Gastroesophageal sphincter (tissue), 4 donors: Measurements from ENCODE around the gene MEGF11. TPM values are rescaled to one million over a fixed set of nuclear protein-coding genes. Genes with fewer than 3 reads are reported as not detected.

Experiments
- ATAC-seq: fragments of 150-250 bp; one replicate; pipeline ENCODE4 v1.9.1; 2016; ENCODE audit warnings: mild to moderate bottlenecking, moderate library complexity
- H3K27ac ChIP-seq, 4 donors: fragments of 200-600 bp; sonication (generic) in 3 of 4; 1 replicate in 3 of 4; 2 replicates in 1 of 4; pipeline ENCODE4 v1.5.1; 2016 to 2019
- H3K27me3 ChIP-seq: fragments of 200-600 bp; sonication (generic); one replicate; pipeline ENCODE4 v1.5.1; 2019
- H3K36me3 ChIP-seq, 2 donors: fragments of 200-600 bp; sonication (generic); one replicate each; pipeline ENCODE4 v1.5.1; 2019; ENCODE audit warnings: control low read depth in 1 of 2
- H3K4me1 ChIP-seq, 3 donors: fragments of 200-600 bp; sonication (generic); 1 replicate in 2 of 3; 2 replicates in 1 of 3; pipeline ENCODE4 v1.5.1; 2016 to 2019; ENCODE audit warnings: control low read depth in 2 of 3
- H3K4me3 ChIP-seq, 2 donors: fragments of 200-600 bp; sonication (generic); one replicate each; pipeline ENCODE4 v1.5.1; 2019; ENCODE audit warnings: mild to moderate bottlenecking in 1 of 2, moderate library complexity in 1 of 2
- H3K9me3 ChIP-seq, 3 donors: fragments of 200-600 bp; sonication (generic); one replicate each; pipeline ENCODE4 v1.5.1; 2017 to 2019; ENCODE audit warnings: control low read depth in 2 of 3
- EP300 ChIP-seq: sonication (generic); formaldehyde crosslinking; IDR thresholded peaks from one replicate; pipeline ENCODE4 v1.6.1; 2017; ENCODE audit warnings: antibody characterized with exemption, mild to moderate bottlenecking
- POLR2A ChIP-seq, 2 donors: fragments of 450-650 bp; IDR thresholded peaks; one replicate each; pipeline ENCODE4 v1.6.1; 2017; ENCODE audit warnings: antibody characterized with exemption in 2 of 2, mild to moderate bottlenecking in 2 of 2, moderate library complexity in 1 of 2
- POLR2AphosphoS5 ChIP-seq: sonication (generic); formaldehyde crosslinking; IDR thresholded peaks from one replicate; pipeline ENCODE4 v1.6.1; 2017; ENCODE audit warnings: antibody characterized with exemption
- WGBS, 2 donors: methylation state at CpG; one replicate each; pipeline ENCODE4 v1.1.5; 2018; ENCODE audit warnings: low coverage in 1 of 2; 5-methylcytosine and 5-hydroxymethylcytosine counted together
- total RNA-seq, 4 donors: library from RNA; depleted of rRNA; stranded (reverse); fragments of >200 nt; gene quantifications; one replicate each; pipeline ENCODE4 v1.1.0, GENCODE V29; 2016
- TF ChIP-seq, protein P1 (sequence below), 4 experiments: fragments of 200-600 bp in 2 of 4; fragments of 450-650 bp in 2 of 4; sonication (generic) in 1 of 4; IDR thresholded peaks; one replicate each; pipeline ENCODE4 v1.5.1; 2017 to 2019; ENCODE audit warnings: antibody characterized with exemption in 4 of 4, mild to moderate bottlenecking in 2 of 4, moderate library complexity in 2 of 4

MEGF11 gene
- total RNA-seq, 4 donors from 2014 or later = 0.08 TPM; not detected in 3

DNA sequence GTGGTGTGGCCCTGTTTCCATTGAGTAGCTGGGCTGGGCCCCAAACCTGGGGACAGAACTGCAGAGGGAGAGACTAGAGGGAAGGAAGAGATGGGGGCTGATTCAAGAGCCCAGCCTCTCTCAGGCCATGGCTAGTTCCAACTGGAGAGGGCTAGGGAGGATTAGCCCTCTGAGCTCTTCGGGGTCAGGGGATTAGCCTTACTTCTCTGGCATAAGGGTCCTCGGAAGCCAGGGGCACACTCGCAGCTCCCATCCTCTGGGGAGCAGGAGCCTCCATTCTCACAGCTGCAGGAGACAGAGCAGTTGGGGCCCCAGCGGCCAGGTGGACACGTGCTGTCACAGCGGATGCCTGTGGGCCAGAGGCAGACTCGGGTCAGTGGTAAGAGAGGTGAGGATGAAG is 330.9 kb downstream of the MEGF11 start:
- Histone ChIP-seq H3K36me3 (no peaks in the 10 kb centered on the region), H3K27me3 (no peaks in the 10 kb centered on the region), H3K4me3 (no peak overlapping the region), H3K9me3 (no peaks in the 10 kb centered on the region), H3K4me1 (no peaks in the 10 kb centered on the region), H3K27ac (no peak overlapping the region)
- TF ChIP-seq POLR2A (IDR thresholded peaks at IDR 0.05) (no peak), EP300 (no peak), POLR2AphosphoS5 (no peak)
- TF ChIP-seq, protein P1, sequence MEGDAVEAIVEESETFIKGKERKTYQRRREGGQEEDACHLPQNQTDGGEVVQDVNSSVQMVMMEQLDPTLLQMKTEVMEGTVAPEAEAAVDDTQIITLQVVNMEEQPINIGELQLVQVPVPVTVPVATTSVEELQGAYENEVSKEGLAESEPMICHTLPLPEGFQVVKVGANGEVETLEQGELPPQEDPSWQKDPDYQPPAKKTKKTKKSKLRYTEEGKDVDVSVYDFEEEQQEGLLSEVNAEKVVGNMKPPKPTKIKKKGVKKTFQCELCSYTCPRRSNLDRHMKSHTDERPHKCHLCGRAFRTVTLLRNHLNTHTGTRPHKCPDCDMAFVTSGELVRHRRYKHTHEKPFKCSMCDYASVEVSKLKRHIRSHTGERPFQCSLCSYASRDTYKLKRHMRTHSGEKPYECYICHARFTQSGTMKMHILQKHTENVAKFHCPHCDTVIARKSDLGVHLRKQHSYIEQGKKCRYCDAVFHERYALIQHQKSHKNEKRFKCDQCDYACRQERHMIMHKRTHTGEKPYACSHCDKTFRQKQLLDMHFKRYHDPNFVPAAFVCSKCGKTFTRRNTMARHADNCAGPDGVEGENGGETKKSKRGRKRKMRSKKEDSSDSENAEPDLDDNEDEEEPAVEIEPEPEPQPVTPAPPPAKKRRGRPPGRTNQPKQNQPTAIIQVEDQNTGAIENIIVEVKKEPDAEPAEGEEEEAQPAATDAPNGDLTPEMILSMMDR (IDR thresholded peaks at IDR 0.05) = no peak
- ATAC-seq = no peak
- 83 to 93% methylated on average over 1 to 4 of the region's 7 CpGs for WGBS, 2 donors

DNA sequence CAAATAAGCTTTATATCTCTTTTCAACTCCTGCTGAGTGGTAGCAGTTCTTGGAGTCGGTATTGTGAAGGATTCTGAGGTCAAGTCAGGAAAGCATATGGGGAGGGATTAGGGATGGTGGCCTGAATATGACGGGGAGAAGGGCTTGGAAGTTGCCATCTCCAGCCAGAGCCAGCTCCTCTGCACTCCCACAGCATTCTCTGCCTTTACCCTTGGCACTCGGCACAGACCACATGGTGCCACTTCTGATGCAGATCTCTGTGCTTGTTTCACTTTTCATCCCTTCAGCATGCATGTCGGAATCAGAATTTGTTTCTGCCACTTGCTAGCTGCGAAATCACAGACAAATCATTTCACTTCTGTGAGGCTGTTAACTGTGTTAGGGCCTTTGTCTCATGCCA is 331.8 kb downstream of the MEGF11 start:
- peaks cover 0 to 4% (median 0%) of the 10 kb centered on the region in 3 donors for H3K4me1 ChIP-seq
- TF ChIP-seq, protein P1 (IDR thresholded peaks at IDR 0.05) = no peak
- no peak overlapping the region for H3K4me3 ChIP-seq
- H3K9me3 ChIP-seq = no peaks in the 10 kb centered on the region
- H3K27ac ChIP-seq = no peak overlapping the region
- no peak for ATAC-seq
- H3K36me3 ChIP-seq = no peaks in the 10 kb centered on the region
- H3K27me3 ChIP-seq = no peaks in the 10 kb centered on the region
- WGBS, 2 donors = 79 to 97% methylated on average over 4 to 5 of the region's 5 CpGs

DNA sequence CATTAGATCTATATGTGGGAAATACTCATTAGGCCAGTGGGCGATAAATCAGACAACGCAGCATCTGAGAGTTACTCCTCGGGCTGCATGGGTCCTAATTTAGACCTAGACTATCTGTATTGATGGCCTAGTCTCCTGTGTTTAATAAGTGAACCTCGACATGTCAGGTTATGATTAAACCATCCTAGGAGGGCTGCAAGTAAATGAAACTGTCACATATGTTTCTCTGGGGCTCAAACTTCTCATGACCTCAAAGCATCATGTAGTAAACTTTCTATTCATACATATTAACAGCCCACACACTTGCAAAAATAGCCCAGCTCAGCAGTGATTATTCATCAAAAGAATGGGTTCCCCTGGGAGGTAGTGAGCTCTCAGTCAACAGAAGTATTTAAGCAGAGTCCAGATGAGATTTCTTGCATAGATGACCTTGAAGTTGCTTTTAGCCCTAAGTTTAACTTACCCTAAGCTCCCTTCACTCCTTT is 332.7 kb downstream of the MEGF11 start:
- no peak for TF ChIP-seq POLR2AphosphoS5
- no peaks in the 10 kb centered on the region for H3K27me3 ChIP-seq
- H3K27ac ChIP-seq = no peak overlapping the region
- peaks cover 0 to 11% (median 0%) of the 10 kb centered on the region in 3 donors for H3K4me1 ChIP-seq
- H3K4me3 ChIP-seq = no peak overlapping the region
- no peak for ATAC-seq
- 25 to 61% methylated on average over 1 to 4 of the region's 4 CpGs for WGBS, 2 donors
- H3K9me3 ChIP-seq = no peaks in the 10 kb centered on the region
- H3K36me3 ChIP-seq = no peaks in the 10 kb centered on the region

DNA sequence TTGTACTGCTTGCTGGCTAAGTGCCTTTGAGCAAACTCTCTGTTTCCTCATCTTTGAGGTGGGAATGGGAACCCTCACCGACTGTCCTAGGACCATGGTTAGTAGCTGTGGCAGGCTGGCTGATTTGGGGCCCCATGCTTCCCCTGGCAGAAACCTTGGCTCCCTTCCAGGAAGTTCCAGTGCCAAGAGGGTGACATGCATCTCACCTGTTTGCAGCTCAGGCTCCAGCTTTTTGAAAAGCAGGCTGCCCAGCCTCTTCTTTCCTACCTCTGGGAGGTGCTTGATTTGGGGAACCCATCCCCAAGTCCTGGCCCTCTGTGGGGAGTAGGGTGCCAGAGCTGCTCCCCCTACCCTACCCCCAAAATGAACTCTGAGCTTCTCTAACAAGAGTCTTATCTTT is 333.4 kb downstream of the MEGF11 start:
- no peaks in the 10 kb centered on the region for H3K27me3 ChIP-seq
- no peak overlapping the region for H3K4me3 ChIP-seq
- TF ChIP-seq POLR2A (IDR thresholded peaks at IDR 0.05) (no peak), EP300 (no peak), POLR2AphosphoS5 (no peak)
- TF ChIP-seq, protein P1 (IDR thresholded peaks at IDR 0.05) = no peak
- no peaks in the 10 kb centered on the region for H3K36me3 ChIP-seq
- no peak for ATAC-seq
- WGBS, 2 donors = 20% methylated on average over 1 of the region's 1 CpG; no CpG with 5 or more reads in 1 of the 2 donors
- H3K9me3 ChIP-seq = no peaks in the 10 kb centered on the region
- H3K4me1 ChIP-seq = peaks cover 0 to 11% (median 0%) of the 10 kb centered on the region in 3 donors
- no peak overlapping the region for H3K27ac ChIP-seq

DNA sequence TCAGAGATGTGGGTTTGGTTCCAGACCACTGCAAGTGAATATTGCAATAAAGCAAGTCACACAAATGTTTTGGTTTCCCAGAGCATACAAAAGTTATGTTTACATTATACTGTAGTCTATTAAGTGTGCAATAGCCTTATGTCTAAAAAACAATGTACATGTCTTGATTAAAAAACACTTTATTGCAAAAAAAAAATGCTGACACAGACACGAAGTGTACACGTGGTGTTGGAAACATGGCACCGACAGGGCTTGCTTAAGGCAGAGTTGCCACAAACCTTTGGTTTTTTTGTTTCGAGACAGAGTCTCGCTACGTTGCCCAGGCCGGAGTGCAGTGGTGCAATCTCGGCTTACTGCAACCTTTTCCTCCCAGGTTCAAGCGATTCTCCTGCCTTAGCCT is 334.2 kb downstream of the MEGF11 start:
- Histone ChIP-seq H3K4me3 (no peak overlapping the region), H3K27ac (no peak overlapping the region), H3K9me3 (no peaks in the 10 kb centered on the region), H3K36me3 (no peaks in the 10 kb centered on the region), H3K4me1 (peaks cover 0 to 16% (median 0%) of the 10 kb centered on the region in 3 donors), H3K27me3 (no peaks in the 10 kb centered on the region)
- TF ChIP-seq EP300 = no peak
- no peak for TF ChIP-seq POLR2AphosphoS5
- TF ChIP-seq, protein P1 (IDR thresholded peaks at IDR 0.05) = no peak
- no peak for TF ChIP-seq POLR2A (IDR thresholded peaks at IDR 0.05)
- 90 to 95% methylated on average over 7 to 9 of the region's 9 CpGs for WGBS, 2 donors
- no peak for ATAC-seq
